H9 (cell line): ENCODE measurements around the gene IRF2BP2. TPM values are rescaled to one million over a fixed set of nuclear protein-coding genes. Genes with fewer than 3 reads are reported as not detected.

Experiments used
- DNase-seq: peaks from one replicate; pipeline ENCODE4 v3.0.0-alpha.2; 2017
- H2AFZ ChIP-seq: one replicate; pipeline ENCODE4 v1.6.1; 2013; ENCODE audit warnings: mild to moderate bottlenecking, low read length, control low read depth, moderate library complexity
- H2AK5ac ChIP-seq: 2 replicates; pipeline ENCODE4 v1.6.1; 2013; ENCODE audit warnings: low read length, control low read depth, mixed read lengths; ENCODE audit not compliant: insufficient read length
- H2BK120ac ChIP-seq: one replicate; pipeline ENCODE4 v1.6.1; 2013; ENCODE audit warnings: low read depth, mild to moderate bottlenecking, low read length, control low read depth, inconsistent platforms; ENCODE audit not compliant: poor library complexity, severe bottlenecking
- H2BK12ac ChIP-seq: 2 replicates; pipeline ENCODE4 v1.6.1; 2013; ENCODE audit warnings: low read length, control low read depth, mixed read lengths, low read depth; ENCODE audit not compliant: insufficient read length
- H2BK15ac ChIP-seq: 2 replicates; pipeline ENCODE4 v1.6.1; 2013; ENCODE audit warnings: low read depth, low read length, control low read depth
- H2BK20ac ChIP-seq: one replicate; pipeline ENCODE4 v1.6.1; 2013; ENCODE audit warnings: low read depth, mild to moderate bottlenecking, low read length, control low read depth, inconsistent platforms; ENCODE audit not compliant: poor library complexity, severe bottlenecking
- H2BK5ac ChIP-seq: 2 replicates; pipeline ENCODE4 v1.6.1; 2013; ENCODE audit warnings: low read length, control low read depth, mixed read lengths; ENCODE audit not compliant: insufficient read length
- H3K14ac ChIP-seq: 2 replicates; pipeline ENCODE4 v1.6.1; 2013; ENCODE audit warnings: low read length, control low read depth; ENCODE audit not compliant: insufficient read depth
- H3K18ac ChIP-seq: 2 replicates; pipeline ENCODE4 v1.6.1; 2013; ENCODE audit warnings: low read depth, mild to moderate bottlenecking, mixed read lengths, low read length, control low read depth; ENCODE audit not compliant: insufficient read length
- H3K23ac ChIP-seq: 2 replicates; pipeline ENCODE4 v1.6.1; 2013; ENCODE audit warnings: low read length, control low read depth, mixed read lengths, low read depth; ENCODE audit not compliant: insufficient read length
- H3K23me2 ChIP-seq: 2 replicates; pipeline ENCODE4 v1.6.1; 2013; ENCODE audit warnings: low read depth, mild to moderate bottlenecking, mixed read lengths, low read length, control low read depth; ENCODE audit not compliant: insufficient read length, poor library complexity, severe bottlenecking
- H3K27ac ChIP-seq: 2 replicates; pipeline ENCODE4 v1.5.1; 2013; ENCODE audit warnings: low read length, control low read depth, mixed read lengths, low read depth; ENCODE audit not compliant: insufficient read length
- H3K27me3 ChIP-seq: 2 replicates; pipeline ENCODE4 v1.6.1; 2013; ENCODE audit warnings: low read length, control low read depth, inconsistent platforms; ENCODE audit not compliant: insufficient read depth
- H3K4ac ChIP-seq: 2 replicates; pipeline ENCODE4 v1.6.1; 2013; ENCODE audit warnings: low read depth, mild to moderate bottlenecking, control low read depth, inconsistent platforms, low read length, moderate library complexity
- H3K4me1 ChIP-seq: 2 replicates; pipeline ENCODE4 v1.6.1; 2013; ENCODE audit warnings: low read length, control low read depth, inconsistent platforms; ENCODE audit not compliant: insufficient read depth
- H3K4me2 ChIP-seq: 2 replicates; pipeline ENCODE4 v1.6.1; 2013; ENCODE audit warnings: low read length, control low read depth, mixed read lengths; ENCODE audit not compliant: insufficient read length, insufficient read depth
- H3K56ac ChIP-seq: 2 replicates; pipeline ENCODE4 v1.6.1; 2013; ENCODE audit warnings: low read depth, mild to moderate bottlenecking, mixed read lengths, low read length, control low read depth; ENCODE audit not compliant: insufficient read length
- H3K79me1 ChIP-seq: 2 replicates; pipeline ENCODE4 v1.6.1; 2013; ENCODE audit warnings: low read depth, mild to moderate bottlenecking, moderate library complexity, low read length, control low read depth, inconsistent platforms; ENCODE audit not compliant: insufficient read depth, poor library complexity, severe bottlenecking
- H3K79me2 ChIP-seq: 2 replicates; pipeline ENCODE4 v1.6.1; 2013; ENCODE audit warnings: low read length, control low read depth, inconsistent platforms; ENCODE audit not compliant: insufficient read depth
- H3K9ac ChIP-seq: 2 replicates; pipeline ENCODE4 v1.6.1; 2013; ENCODE audit warnings: low read length, control low read depth, mixed read lengths; ENCODE audit not compliant: insufficient read length; ENCODE audit errors: extremely low read depth
- H3K9me3 ChIP-seq: one replicate; pipeline ENCODE4 v1.6.1; 2013; ENCODE audit warnings: low read depth, low read length, inconsistent platforms; ENCODE audit not compliant: control insufficient read depth
- H3T11ph ChIP-seq: one replicate; pipeline ENCODE4 v1.6.1; 2013; ENCODE audit warnings: mild to moderate bottlenecking, low read length, control low read depth, inconsistent platforms
- H4K20me1 ChIP-seq: one replicate; pipeline ENCODE4 v1.6.1; 2013; ENCODE audit not compliant: control insufficient read depth, insufficient read length, insufficient read depth
- H4K5ac ChIP-seq: 2 replicates; pipeline ENCODE4 v1.6.1; 2013; ENCODE audit warnings: low read depth, mild to moderate bottlenecking, mixed read lengths, low read length, control low read depth; ENCODE audit not compliant: insufficient read length
- H4K8ac ChIP-seq: replicated peaks from 2 replicates; pipeline ENCODE4 v1.6.1; 2013; ENCODE audit warnings: low read length, control low read depth, mixed read lengths, low read depth; ENCODE audit not compliant: insufficient read length
- H4K91ac ChIP-seq: 2 replicates; pipeline ENCODE4 v1.6.1; 2013; ENCODE audit warnings: low read depth, mild to moderate bottlenecking, moderate library complexity, mixed read lengths, low read length, control low read depth; ENCODE audit not compliant: insufficient read length
- H3K27ac Mint-ChIP-seq, 3 experiments: 2 replicates in 2 of 3; 3 replicates in 1 of 3; pipeline ENCODE4 v1.8.0; 2020 to 2021; ENCODE audit warnings: mixed read lengths in 3 of 3, mild to moderate bottlenecking in 1 of 3, moderate library complexity in 1 of 3
- H3K27me3 Mint-ChIP-seq: 2 replicates; pipeline ENCODE4 v1.8.0; 2021; ENCODE audit warnings: low read depth, mild to moderate bottlenecking, moderate library complexity, mixed read lengths
- H3K36me3 Mint-ChIP-seq, 3 experiments: 2 replicates in 2 of 3; 3 replicates in 1 of 3; pipeline ENCODE4 v1.8.0; 2020 to 2021; ENCODE audit warnings: low read depth in 3 of 3, mixed read lengths in 3 of 3; ENCODE audit not compliant: insufficient read depth in 1 of 3
- H3K4me1 Mint-ChIP-seq, 2 experiments: 2 replicates each; pipeline ENCODE4 v1.8.0; 2020; ENCODE audit warnings: mixed read lengths in 2 of 2
- H3K4me3 Mint-ChIP-seq, 2 experiments: 2 replicates in 1 of 2; 3 replicates in 1 of 2; pipeline ENCODE4 v1.8.0; 2020 to 2021; ENCODE audit warnings: mild to moderate bottlenecking in 2 of 2, mixed read lengths in 2 of 2, moderate library complexity in 1 of 2
- H3K9me3 Mint-ChIP-seq, 2 experiments: 2 replicates in 1 of 2; 3 replicates in 1 of 2; pipeline ENCODE4 v1.8.0; 2020; ENCODE audit warnings: mild to moderate bottlenecking in 2 of 2, mixed read lengths in 2 of 2, moderate library complexity in 1 of 2
- WGBS: extraction: QIAGEN DNeasy Blood & Tissue Kit; methylation state at CpG from one replicate; pipeline ENCODE4 v1.1.7; 2013; ENCODE audit warnings: missing lambda C conversion rate, low lambda C conversion rate, mixed read lengths; ENCODE audit not compliant: insufficient read length; ENCODE audit errors: extremely low coverage; 5-methylcytosine and 5-hydroxymethylcytosine counted together
- total RNA-seq: library from RNA; stranded (reverse); gene quantifications from 2 replicates; pipeline ENCODE4 v1.2.1, GENCODE V29; 2021
- TF ChIP-seq, protein P1 (sequence below): fragments of 200-600 bp; sonication (generic); conservative IDR thresholded peaks from 3 replicates; pipeline ENCODE4 v1.8.0; 2021; ENCODE audit warnings: antibody characterized with exemption, mild to moderate bottlenecking

The IRF2BP2 gene
- total RNA-seq, 1 experiment from 2014 or later: 80.2 TPM

GRCh38 chr1:234649432-234650081 lies 39.6 kb upstream of the IRF2BP2 start:
- Mint-ChIP-seq H3K9me3 (peaks cover 3 to 4% of the 10 kb centered on the region in 2 experiments; a peak in 3 of 5 replicates), H3K36me3 (no peaks in the 10 kb centered on the region), H3K27me3 (no peaks in the 10 kb centered on the region), H3K4me1 (peaks cover 0 to 3% of the 10 kb centered on the region in 2 experiments; a peak in 1 of 4 replicates), H3K4me3 (no peak overlapping the region), H3K27ac (no peak overlapping the region)
- no peaks in the 10 kb centered on the region for H3K9me3 ChIP-seq
- no peaks in the 10 kb centered on the region for H3K79me2 ChIP-seq
- H4K20me1 ChIP-seq: no peaks in the 10 kb centered on the region
- H3K4me1 ChIP-seq: no peaks in the 10 kb centered on the region
- DNase-seq: no peak
- no peak overlapping the region for H3K9ac ChIP-seq
- no peak overlapping the region for H2BK12ac ChIP-seq
- TF ChIP-seq, protein P1, sequence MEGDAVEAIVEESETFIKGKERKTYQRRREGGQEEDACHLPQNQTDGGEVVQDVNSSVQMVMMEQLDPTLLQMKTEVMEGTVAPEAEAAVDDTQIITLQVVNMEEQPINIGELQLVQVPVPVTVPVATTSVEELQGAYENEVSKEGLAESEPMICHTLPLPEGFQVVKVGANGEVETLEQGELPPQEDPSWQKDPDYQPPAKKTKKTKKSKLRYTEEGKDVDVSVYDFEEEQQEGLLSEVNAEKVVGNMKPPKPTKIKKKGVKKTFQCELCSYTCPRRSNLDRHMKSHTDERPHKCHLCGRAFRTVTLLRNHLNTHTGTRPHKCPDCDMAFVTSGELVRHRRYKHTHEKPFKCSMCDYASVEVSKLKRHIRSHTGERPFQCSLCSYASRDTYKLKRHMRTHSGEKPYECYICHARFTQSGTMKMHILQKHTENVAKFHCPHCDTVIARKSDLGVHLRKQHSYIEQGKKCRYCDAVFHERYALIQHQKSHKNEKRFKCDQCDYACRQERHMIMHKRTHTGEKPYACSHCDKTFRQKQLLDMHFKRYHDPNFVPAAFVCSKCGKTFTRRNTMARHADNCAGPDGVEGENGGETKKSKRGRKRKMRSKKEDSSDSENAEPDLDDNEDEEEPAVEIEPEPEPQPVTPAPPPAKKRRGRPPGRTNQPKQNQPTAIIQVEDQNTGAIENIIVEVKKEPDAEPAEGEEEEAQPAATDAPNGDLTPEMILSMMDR: no peak
- no peak overlapping the region for H2BK20ac ChIP-seq
- H4K8ac ChIP-seq: no peak overlapping the region
- no peak overlapping the region for H3K18ac ChIP-seq
- H3K27ac ChIP-seq: no peak overlapping the region
- no peaks in the 10 kb centered on the region for H3K27me3 ChIP-seq
- no peak overlapping the region for H3K4ac ChIP-seq
- no peaks in the 10 kb centered on the region for H3K79me1 ChIP-seq
- no peak overlapping the region for H2BK5ac ChIP-seq
- no peak overlapping the region for H2BK120ac ChIP-seq
- no peak overlapping the region for H3K56ac ChIP-seq
- H2BK15ac ChIP-seq: no peak overlapping the region
- H4K91ac ChIP-seq: no peak overlapping the region
- no peak overlapping the region for H3K14ac ChIP-seq
- H3K4me2 ChIP-seq: no peak overlapping the region
- H2AK5ac ChIP-seq: no peak overlapping the region
- H4K5ac ChIP-seq: no peak overlapping the region
- H3K23me2 ChIP-seq: no peaks in the 10 kb centered on the region
- no peak overlapping the region for H3K23ac ChIP-seq
- no peak overlapping the region for H2AFZ ChIP-seq
- WGBS: no CpG with 5 or more reads among the region's 3 CpGs
- no peak overlapping the region for H3T11ph ChIP-seq
